Body of pancreas (tissue), 4 donors: Measurements from ENCODE around the gene PFDN2.

Source experiments
- CTCF ChIP-seq, 7 experiments: fragments of 450-650 bp in 4 of 7; fragments of 200-600 bp in 3 of 7; sonication (generic) in 3 of 7; IDR thresholded peaks; one replicate each; pipeline ENCODE4 v1.5.1; 2016 to 2019; ENCODE audit warnings: antibody characterized with exemption in 7 of 7
- POLR2A ChIP-seq, 3 donors: fragments of 450-650 bp; IDR thresholded peaks; one replicate each; pipeline ENCODE4 v1.6.1; 2016; ENCODE audit warnings: antibody characterized with exemption in 3 of 3, mild to moderate bottlenecking in 2 of 3

- no peak for TF ChIP-seq CTCF (IDR thresholded peaks at IDR 0.05)
- TF ChIP-seq POLR2A (IDR thresholded peaks at IDR 0.05): no peak
These were observed 36.3 kb downstream of the PFDN2 start for GRCh38 chr1:161081519-161081918.
